ENCODE measurements around the gene ZNF438.

The ZNF438 gene

DNA sequence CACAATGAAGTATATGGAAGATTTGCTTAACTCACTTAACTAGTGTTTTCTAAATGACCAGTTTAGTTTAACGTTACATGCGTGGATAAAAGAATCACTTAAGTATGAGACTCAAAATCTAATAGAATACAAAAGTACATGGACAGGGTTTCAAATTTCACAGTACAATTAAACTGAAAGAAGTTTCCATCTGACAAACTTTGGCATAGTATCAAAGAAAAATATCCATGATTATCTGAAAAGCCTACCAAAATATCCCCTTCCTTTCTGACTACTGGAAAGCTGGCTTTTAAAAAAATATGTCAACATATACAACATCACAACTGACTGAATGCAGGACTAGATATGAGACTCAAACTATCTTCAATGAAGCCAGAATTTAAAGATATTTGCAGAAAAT is 164.8 kb downstream of the ZNF438 start:
- no peak for ATAC-seq (ENCODE audit: insufficient read depth, low read depth)
- Histone ChIP-seq H3K79me2 (ENCODE audit: insufficient read depth, low read length) (no peaks in the 10 kb centered on the region), H3K9me3 (ENCODE audit: insufficient read depth, low read length, severe bottlenecking) (no peaks in the 10 kb centered on the region), H3K4me1 (ENCODE audit: insufficient read depth, low read length) (no peaks in the 10 kb centered on the region), H3K4me3 (ENCODE audit: low read depth in 1 of 2, low read length in 2 of 2) (no peak overlapping the region), H3K36me3 (ENCODE audit: insufficient read depth, low read length) (no peaks in the 10 kb centered on the region), H3K27ac (ENCODE audit: low read length) (no peak overlapping the region), H2AFZ (ENCODE audit: low read depth, low read length) (no peak overlapping the region), H3K4me2 (ENCODE audit: insufficient read depth, low read length) (no peak overlapping the region), H3K27me3 (ENCODE audit: insufficient read depth, low read length, poor library complexity) (no peaks in the 10 kb centered on the region), H4K20me1 (ENCODE audit: insufficient read depth, low read length) (no peaks in the 10 kb centered on the region), H3K9ac (ENCODE audit: low read depth, low read length) (no peak overlapping the region)
- TF ChIP-seq EZH2 (IDR thresholded peaks at IDR 0.05; ENCODE audit: borderline replicate concordance, low read depth, low read length, severe bottlenecking), result no peak
- TF ChIP-seq, protein P1, sequence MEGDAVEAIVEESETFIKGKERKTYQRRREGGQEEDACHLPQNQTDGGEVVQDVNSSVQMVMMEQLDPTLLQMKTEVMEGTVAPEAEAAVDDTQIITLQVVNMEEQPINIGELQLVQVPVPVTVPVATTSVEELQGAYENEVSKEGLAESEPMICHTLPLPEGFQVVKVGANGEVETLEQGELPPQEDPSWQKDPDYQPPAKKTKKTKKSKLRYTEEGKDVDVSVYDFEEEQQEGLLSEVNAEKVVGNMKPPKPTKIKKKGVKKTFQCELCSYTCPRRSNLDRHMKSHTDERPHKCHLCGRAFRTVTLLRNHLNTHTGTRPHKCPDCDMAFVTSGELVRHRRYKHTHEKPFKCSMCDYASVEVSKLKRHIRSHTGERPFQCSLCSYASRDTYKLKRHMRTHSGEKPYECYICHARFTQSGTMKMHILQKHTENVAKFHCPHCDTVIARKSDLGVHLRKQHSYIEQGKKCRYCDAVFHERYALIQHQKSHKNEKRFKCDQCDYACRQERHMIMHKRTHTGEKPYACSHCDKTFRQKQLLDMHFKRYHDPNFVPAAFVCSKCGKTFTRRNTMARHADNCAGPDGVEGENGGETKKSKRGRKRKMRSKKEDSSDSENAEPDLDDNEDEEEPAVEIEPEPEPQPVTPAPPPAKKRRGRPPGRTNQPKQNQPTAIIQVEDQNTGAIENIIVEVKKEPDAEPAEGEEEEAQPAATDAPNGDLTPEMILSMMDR (IDR thresholded peaks at IDR 0.05; ENCODE audit: borderline replicate concordance, extremely low read depth, low read length, poor library complexity, severe bottlenecking), result no peak
- no peak for DNase-seq

DNA sequence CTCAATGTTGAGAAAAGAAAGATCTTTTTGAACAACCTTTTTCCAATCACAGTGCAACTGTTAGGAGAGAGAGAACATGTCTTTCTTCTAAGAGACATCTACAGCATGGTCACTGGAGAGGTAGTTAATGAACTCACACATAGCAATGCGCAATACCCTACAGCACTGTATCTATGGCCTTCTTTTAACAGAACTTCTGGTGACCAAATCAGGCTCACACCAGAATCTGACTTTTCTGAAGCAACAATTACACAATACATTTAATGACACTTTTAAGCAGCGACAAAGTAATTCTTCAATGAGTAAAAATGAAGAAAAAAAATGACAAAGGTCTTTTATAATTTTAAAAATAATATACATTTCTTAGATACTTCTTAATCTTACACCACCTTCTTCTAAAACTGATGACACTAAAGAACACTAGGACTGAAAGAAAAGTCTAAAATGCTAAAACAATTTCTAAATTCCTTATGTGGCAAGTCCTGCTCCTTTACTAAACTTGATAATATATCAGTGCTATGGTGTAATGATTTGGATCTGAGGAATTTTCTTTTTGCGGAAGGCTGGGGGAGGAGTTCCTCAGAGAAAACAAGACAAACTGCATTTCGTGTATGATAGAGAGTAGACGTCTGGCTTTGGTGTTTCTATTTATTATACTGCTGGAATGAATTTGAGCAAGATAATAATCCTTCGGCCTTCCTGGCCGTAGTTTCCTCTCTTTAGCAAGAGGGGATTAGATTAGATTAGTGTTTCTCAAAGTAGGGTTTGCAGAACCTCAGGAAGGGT is 166.3 kb downstream of the ZNF438 start:
- TF ChIP-seq, protein P1 (IDR thresholded peaks at IDR 0.05; ENCODE audit: borderline replicate concordance, extremely low read depth, low read length, poor library complexity, severe bottlenecking), result no peak
- TF ChIP-seq EZH2 (IDR thresholded peaks at IDR 0.05; ENCODE audit: borderline replicate concordance, low read depth, low read length, severe bottlenecking), result no peak
- DNase-seq (no peak), ATAC-seq (ENCODE audit: insufficient read depth, low read depth) (no peak)
- Histone ChIP-seq H4K20me1 (ENCODE audit: insufficient read depth, low read length) (no peaks in the 10 kb centered on the region), H3K4me1 (ENCODE audit: insufficient read depth, low read length) (no peaks in the 10 kb centered on the region; the same call in 1 of the 2 replicates), H3K36me3 (ENCODE audit: insufficient read depth, low read length) (no peaks in the 10 kb centered on the region), H3K9me3 (ENCODE audit: insufficient read depth, low read length, severe bottlenecking) (no peaks in the 10 kb centered on the region), H2AFZ (ENCODE audit: low read depth, low read length) (no peak overlapping the region), H3K27me3 (ENCODE audit: insufficient read depth, low read length, poor library complexity) (no peaks in the 10 kb centered on the region), H3K9ac (ENCODE audit: low read depth, low read length) (no peak overlapping the region), H3K4me3 (ENCODE audit: low read depth in 1 of 2, low read length in 2 of 2) (no peak overlapping the region), H3K4me2 (ENCODE audit: insufficient read depth, low read length) (no peak overlapping the region), H3K27ac (ENCODE audit: low read length) (no peak overlapping the region), H3K79me2 (ENCODE audit: insufficient read depth, low read length) (no peaks in the 10 kb centered on the region)

DNA sequence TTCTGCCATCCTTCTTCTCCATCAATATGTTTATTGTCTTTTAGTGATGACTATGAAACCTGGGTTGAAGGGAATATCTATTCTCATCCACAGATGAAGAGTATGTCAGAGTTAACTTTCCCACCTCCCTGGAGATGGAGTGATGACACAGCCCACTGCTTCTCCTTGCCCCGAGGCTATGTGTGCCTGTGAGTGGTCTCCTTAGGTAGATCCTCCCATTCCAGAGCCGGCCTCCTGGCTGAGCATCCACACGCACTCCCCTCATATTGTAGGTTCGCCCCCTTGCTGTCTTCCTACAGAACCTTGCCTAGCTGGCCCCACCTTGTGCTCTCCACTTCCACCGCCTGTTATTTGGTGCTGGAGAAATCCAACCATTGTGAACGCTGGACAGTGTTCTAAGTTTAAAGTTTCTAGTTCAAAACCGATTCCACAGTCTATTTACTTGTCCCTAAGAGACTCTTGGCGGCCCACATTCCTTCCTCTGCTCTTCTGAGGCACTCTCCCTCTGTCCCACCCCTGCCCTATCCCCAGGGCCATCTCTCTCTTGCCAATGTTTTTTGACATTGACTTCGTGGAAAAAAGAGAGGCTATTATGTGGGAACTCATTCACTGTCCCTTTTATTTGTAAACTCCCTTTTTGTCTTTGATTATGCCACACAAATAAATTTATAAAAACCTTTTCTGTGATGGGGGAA is 168.0 kb downstream of the ZNF438 start:
- Histone ChIP-seq H3K9me3 (ENCODE audit: insufficient read depth, low read length, severe bottlenecking) (no peaks in the 10 kb centered on the region), H4K20me1 (ENCODE audit: insufficient read depth, low read length) (no peaks in the 10 kb centered on the region), H3K4me1 (ENCODE audit: insufficient read depth, low read length) (no peaks in the 10 kb centered on the region; the same call in 1 of the 2 replicates), H3K27me3 (ENCODE audit: insufficient read depth, low read length, poor library complexity) (no peaks in the 10 kb centered on the region), H3K4me3 (ENCODE audit: low read depth in 1 of 2, low read length in 2 of 2) (no peak overlapping the region), H3K27ac (ENCODE audit: low read length) (no peak overlapping the region), H3K79me2 (ENCODE audit: insufficient read depth, low read length) (no peaks in the 10 kb centered on the region), H3K4me2 (ENCODE audit: insufficient read depth, low read length) (no peak overlapping the region), H2AFZ (ENCODE audit: low read depth, low read length) (no peak overlapping the region), H3K9ac (ENCODE audit: low read depth, low read length) (no peak overlapping the region), H3K36me3 (ENCODE audit: insufficient read depth, low read length) (no peaks in the 10 kb centered on the region)
- DNase-seq, result no peak
- TF ChIP-seq, protein P1 (IDR thresholded peaks at IDR 0.05; ENCODE audit: borderline replicate concordance, extremely low read depth, low read length, poor library complexity, severe bottlenecking), result no peak
- no peak for TF ChIP-seq EZH2 (IDR thresholded peaks at IDR 0.05; ENCODE audit: borderline replicate concordance, low read depth, low read length, severe bottlenecking)
- no peak for ATAC-seq (ENCODE audit: insufficient read depth, low read depth)
